Measurements from ENCODE around the gene TNIK.
"Not testable (repeated sequence)": the region's sequence is repeated elsewhere in the genome, so short reads cannot be mapped to it uniquely, and the experiment has no call there.

The TNIK gene

GRCh38 chr3:171125010-171125409 lies 335.2 kb downstream of the TNIK start:
- H3K9me3 ChIP-seq (ENCODE audit: control insufficient read depth, insufficient read depth, low read length): no peaks in the 10 kb centered on the region
- no peaks in the 10 kb centered on the region; the same call in 1 of the 2 replicates for H3K4me1 ChIP-seq (ENCODE audit: insufficient read depth, low read length)
- 0 out of 2 replicates have a peak, but pooled peaks cover 3% of the 10 kb centered on the region for H3K36me3 ChIP-seq (ENCODE audit: insufficient read depth, low read length)
- no peak overlapping the region for H3K9ac ChIP-seq (ENCODE audit: low read depth, low read length)

- H3K36me3 ChIP-seq (ENCODE audit: insufficient read depth, low read length): no peaks in the 10 kb centered on the region
- H3K9me3 ChIP-seq (ENCODE audit: control insufficient read depth, insufficient read depth, low read length): no peaks in the 10 kb centered on the region
- H3K9ac ChIP-seq (ENCODE audit: low read depth, low read length): no peak overlapping the region
- no peaks in the 10 kb centered on the region; the same call in 1 of the 2 replicates for H3K4me1 ChIP-seq (ENCODE audit: insufficient read depth, low read length)
Observed at GRCh38 chr3:171123915-171124314, 336.3 kb downstream of the TNIK start.

GRCh38 chr3:171122861-171123260 lies 337.3 kb downstream of the TNIK start:
- H3K9me3 ChIP-seq (ENCODE audit: control insufficient read depth, insufficient read depth, low read length): no peaks in the 10 kb centered on the region
- no peaks in the 10 kb centered on the region; the same call in 1 of the 2 replicates for H3K4me1 ChIP-seq (ENCODE audit: insufficient read depth, low read length)
- no peak overlapping the region for H3K9ac ChIP-seq (ENCODE audit: low read depth, low read length)
- H3K36me3 ChIP-seq (ENCODE audit: insufficient read depth, low read length): no peaks in the 10 kb centered on the region

DNA sequence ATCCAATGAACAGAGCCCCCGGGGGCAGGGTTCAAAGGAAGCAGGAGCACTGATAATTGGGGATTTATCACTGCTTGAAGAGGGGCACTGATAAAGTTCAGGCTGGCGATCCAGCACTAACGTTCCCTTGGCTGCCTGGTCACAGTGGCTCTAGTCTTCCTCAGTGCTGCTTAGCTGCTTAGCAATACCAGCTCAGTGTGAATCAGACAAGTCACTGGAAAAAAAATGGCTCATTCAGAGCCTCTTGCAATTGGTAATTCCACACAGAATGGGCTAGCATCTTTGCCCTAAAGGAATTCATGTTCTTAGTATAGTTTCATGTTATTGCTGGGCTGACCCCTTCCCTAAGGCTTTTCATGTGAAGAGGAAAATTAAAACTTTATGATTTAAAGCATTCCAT lies 338.0 kb downstream of the TNIK start:
- H3K36me3 ChIP-seq (ENCODE audit: insufficient read depth, low read length): no peaks in the 10 kb centered on the region
- peaks cover 1% of the 10 kb centered on the region; the same call in 1 of the 2 replicates for H3K4me1 ChIP-seq (ENCODE audit: insufficient read depth, low read length)
- H3K9me3 ChIP-seq (ENCODE audit: control insufficient read depth, insufficient read depth, low read length): no peaks in the 10 kb centered on the region
- H3K9ac ChIP-seq (ENCODE audit: low read depth, low read length): no peak overlapping the region

- peaks cover 6% of the 10 kb centered on the region for H3K4me1 ChIP-seq (ENCODE audit: insufficient read depth, low read length)
- H3K9ac ChIP-seq (ENCODE audit: low read depth, low read length): no peak overlapping the region
- H3K9me3 ChIP-seq (ENCODE audit: control insufficient read depth, insufficient read depth, low read length): no peaks in the 10 kb centered on the region
- H3K36me3 ChIP-seq (ENCODE audit: insufficient read depth, low read length): no peaks in the 10 kb centered on the region
Observed at GRCh38 chr3:171121801-171122200, 338.4 kb downstream of the TNIK start.

DNA sequence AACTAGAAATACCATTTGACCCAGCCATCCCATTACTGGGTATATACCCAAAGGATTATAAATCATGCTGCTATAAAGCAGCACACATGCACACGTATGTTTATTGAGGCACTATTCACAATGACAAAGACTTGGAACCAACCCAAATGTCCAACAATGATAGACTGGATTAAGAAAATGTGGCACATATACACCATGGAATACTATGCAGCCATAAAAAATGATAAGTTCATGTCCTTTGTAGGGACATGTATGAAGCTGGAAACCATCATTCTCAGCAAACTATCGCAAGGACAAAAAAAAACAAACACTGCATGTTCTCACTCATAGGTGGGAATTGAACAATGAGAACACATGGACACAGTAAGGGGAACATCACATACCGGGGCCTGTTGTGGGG lies 340.8 kb downstream of the TNIK start:
- H3K4me1 ChIP-seq (ENCODE audit: insufficient read depth, low read length): peaks cover 11% of the 10 kb centered on the region
- not testable (repeated sequence) for H3K36me3 ChIP-seq (ENCODE audit: insufficient read depth, low read length); H3K9me3 ChIP-seq (ENCODE audit: control insufficient read depth, insufficient read depth, low read length); H3K9ac ChIP-seq (ENCODE audit: low read depth, low read length)

GRCh38 chr3:171118993-171119392 lies 341.2 kb downstream of the TNIK start:
- H3K9me3 ChIP-seq (ENCODE audit: control insufficient read depth, insufficient read depth, low read length); H3K9ac ChIP-seq (ENCODE audit: low read depth, low read length); H3K36me3 ChIP-seq (ENCODE audit: insufficient read depth, low read length): not testable (repeated sequence)
- peaks cover 11% of the 10 kb centered on the region for H3K4me1 ChIP-seq (ENCODE audit: insufficient read depth, low read length)

DNA sequence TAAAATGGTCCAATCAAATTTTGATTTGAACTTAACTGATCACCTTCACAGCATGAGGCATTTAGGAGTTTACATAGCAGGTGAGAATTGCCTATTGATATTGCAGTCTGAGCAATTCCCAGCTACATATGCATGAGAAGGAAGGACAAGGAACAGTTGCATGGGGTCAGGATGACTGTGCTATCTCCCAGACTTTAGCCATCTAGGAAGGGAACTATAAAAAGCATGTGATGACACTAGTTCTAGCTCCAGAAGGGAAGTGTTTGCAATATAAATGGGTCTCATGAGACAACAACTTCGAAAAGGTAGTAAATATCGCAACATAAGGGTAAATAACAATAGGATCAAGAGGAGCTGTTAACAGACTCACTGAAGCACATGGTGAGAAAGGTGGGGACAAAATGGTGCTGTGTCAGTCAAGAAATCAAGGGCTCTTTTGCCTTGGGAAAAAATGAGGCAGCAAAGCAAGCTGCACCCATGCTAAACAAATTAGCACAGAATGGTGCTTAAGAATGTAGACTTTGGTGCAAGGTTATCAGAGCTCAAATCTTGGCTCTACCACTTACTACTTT lies 343.3 kb downstream of the TNIK start:
- Histone ChIP-seq H3K9me3 (ENCODE audit: control insufficient read depth, insufficient read depth, low read length) (no peaks in the 10 kb centered on the region), H3K9ac (ENCODE audit: low read depth, low read length) (no peak overlapping the region), H3K4me1 (ENCODE audit: insufficient read depth, low read length) (peaks cover 11% of the 10 kb centered on the region), H3K36me3 (ENCODE audit: insufficient read depth, low read length) (no peaks in the 10 kb centered on the region)

GRCh38 chr3:171116365-171116764 lies 343.8 kb downstream of the TNIK start:
- H3K9ac ChIP-seq (ENCODE audit: low read depth, low read length): no peak overlapping the region
- H3K4me1 ChIP-seq (ENCODE audit: insufficient read depth, low read length): peaks cover 11% of the 10 kb centered on the region
- no peaks in the 10 kb centered on the region for H3K9me3 ChIP-seq (ENCODE audit: control insufficient read depth, insufficient read depth, low read length)
- no peaks in the 10 kb centered on the region for H3K36me3 ChIP-seq (ENCODE audit: insufficient read depth, low read length)

DNA sequence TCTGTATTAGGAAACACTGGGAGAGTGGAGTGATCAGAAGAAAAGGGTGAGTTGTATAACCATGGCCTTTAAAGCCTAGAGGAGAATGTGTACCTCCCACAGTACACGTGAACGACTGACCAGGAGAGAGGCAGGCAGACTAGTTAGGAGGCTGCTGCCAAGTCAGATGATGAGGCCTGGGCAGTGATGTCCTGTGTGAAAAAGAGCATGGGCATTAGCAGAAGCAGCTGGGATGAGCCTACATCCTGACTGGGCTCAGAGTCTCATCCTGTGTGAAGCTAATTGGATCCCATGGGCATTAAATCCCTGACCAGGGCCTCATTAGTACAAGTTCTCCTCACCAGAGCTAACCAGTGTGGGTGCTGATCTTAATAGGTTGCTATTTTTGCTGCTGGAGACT lies 344.5 kb downstream of the TNIK start:
- Histone ChIP-seq H3K4me1 (ENCODE audit: insufficient read depth, low read length) (peaks cover 11% of the 10 kb centered on the region; the same call in 1 of the 2 replicates), H3K9ac (ENCODE audit: low read depth, low read length) (no peak overlapping the region), H3K9me3 (ENCODE audit: control insufficient read depth, insufficient read depth, low read length) (no peaks in the 10 kb centered on the region), H3K36me3 (ENCODE audit: insufficient read depth, low read length) (no peaks in the 10 kb centered on the region)

DNA sequence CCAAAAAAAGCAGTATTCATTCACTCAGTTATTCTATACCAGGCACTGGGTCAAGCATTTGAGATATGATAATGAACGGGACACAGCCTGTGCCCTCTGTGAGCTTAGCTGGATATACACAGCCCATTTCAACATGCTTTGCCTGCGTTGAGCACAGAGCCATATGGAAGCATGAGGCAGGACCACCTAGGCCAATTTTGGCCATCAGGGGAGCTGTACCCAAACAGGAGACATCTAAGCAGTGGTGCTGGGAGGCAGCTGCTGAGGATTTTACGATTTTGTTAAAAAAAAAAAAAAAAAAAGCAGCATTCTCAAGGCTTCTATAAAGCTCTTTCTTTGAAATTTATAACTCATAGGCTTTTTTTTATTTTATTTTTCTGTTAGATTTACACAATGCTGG lies 346.5 kb downstream of the TNIK start:
- H3K4me1 ChIP-seq (ENCODE audit: insufficient read depth, low read length): peaks cover 11% of the 10 kb centered on the region; the same call in 1 of the 2 replicates
- no peak overlapping the region for H3K9ac ChIP-seq (ENCODE audit: low read depth, low read length)
- H3K9me3 ChIP-seq (ENCODE audit: control insufficient read depth, insufficient read depth, low read length): no peaks in the 10 kb centered on the region
- no peaks in the 10 kb centered on the region for H3K36me3 ChIP-seq (ENCODE audit: insufficient read depth, low read length)

DNA sequence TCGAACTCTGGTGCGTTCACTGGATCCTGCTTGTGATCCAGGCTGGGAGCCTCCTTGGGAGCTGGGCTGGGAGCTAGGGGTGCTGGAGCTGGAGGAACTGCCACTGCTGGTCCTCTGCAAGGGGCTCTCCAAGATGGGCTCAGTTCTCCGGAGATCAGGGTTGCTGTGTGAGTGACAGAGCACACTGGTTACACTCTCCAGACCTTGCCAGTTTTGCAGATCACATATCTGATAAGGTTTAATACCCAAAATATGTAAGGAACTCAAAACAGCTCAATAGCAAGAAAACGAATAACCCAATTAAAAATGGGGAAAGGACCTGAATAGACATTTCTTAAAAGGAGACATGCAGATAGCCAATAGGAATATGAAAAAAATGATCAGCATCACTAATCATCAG lies 349.5 kb downstream of the TNIK start:
- Histone ChIP-seq H3K9ac (ENCODE audit: low read depth, low read length) (no peak overlapping the region), H3K9me3 (ENCODE audit: control insufficient read depth, insufficient read depth, low read length) (no peaks in the 10 kb centered on the region), H3K36me3 (ENCODE audit: insufficient read depth, low read length) (no peaks in the 10 kb centered on the region), H3K4me1 (ENCODE audit: insufficient read depth, low read length) (no peaks in the 10 kb centered on the region)

DNA sequence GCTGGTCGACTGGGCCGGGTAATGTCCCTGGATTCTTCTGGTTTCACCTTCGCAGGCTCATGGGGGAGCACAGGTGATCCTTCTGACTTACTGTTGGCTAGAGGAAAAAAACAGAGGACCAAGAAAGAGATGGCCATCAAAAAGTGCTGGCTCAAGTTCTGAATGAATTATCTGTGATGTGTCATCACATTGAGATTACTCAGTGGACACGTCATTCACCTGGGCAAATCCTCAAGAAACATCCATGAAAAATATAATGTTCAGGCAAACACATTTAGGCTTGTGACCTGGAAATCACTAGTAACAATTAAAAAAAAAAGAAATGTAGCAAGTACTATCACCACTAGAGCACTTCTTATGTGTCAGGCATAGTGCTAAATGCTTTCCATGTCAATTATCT lies 352.1 kb downstream of the TNIK start:
- Histone ChIP-seq H3K9ac (ENCODE audit: low read depth, low read length) (no peak overlapping the region), H3K9me3 (ENCODE audit: control insufficient read depth, insufficient read depth, low read length) (no peaks in the 10 kb centered on the region), H3K36me3 (ENCODE audit: insufficient read depth, low read length) (no peaks in the 10 kb centered on the region), H3K4me1 (ENCODE audit: insufficient read depth, low read length) (no peaks in the 10 kb centered on the region)

GRCh38 chr3:171103185-171103584 lies 357.0 kb downstream of the TNIK start:
- no peaks in the 10 kb centered on the region; the same call in 1 of the 2 replicates for H3K36me3 ChIP-seq (ENCODE audit: insufficient read depth, low read length)
- H3K4me1 ChIP-seq (ENCODE audit: insufficient read depth, low read length): no peaks in the 10 kb centered on the region
- no peaks in the 10 kb centered on the region for H3K9me3 ChIP-seq (ENCODE audit: control insufficient read depth, insufficient read depth, low read length)
- no peak overlapping the region for H3K9ac ChIP-seq (ENCODE audit: low read depth, low read length)

GRCh38 chr3:171101982-171102641 lies 358.1 kb downstream of the TNIK start:
- Histone ChIP-seq H3K36me3 (ENCODE audit: insufficient read depth, low read length) (no peaks in the 10 kb centered on the region; the same call in 1 of the 2 replicates), H3K9me3 (ENCODE audit: control insufficient read depth, insufficient read depth, low read length) (no peaks in the 10 kb centered on the region), H3K9ac (ENCODE audit: low read depth, low read length) (no peak overlapping the region), H3K4me1 (ENCODE audit: insufficient read depth, low read length) (no peaks in the 10 kb centered on the region)
